ENCODE results near the gene EFNA5.

The EFNA5 gene

GRCh38 chr5:107672211-107673038, 1.7 kb upstream of the EFNA5 start:
- peak; percentile 74 for DNase-seq

GRCh38 chr5:107671742-107672210, 1.0 kb upstream of the EFNA5 start:
- DNase-seq: peak; percentile 12

GRCh38 chr5:107670087-107670931, 428 bp downstream of the EFNA5 start:
- no peak for DNase-seq

- no peak for DNase-seq
Observed at GRCh38 chr5:107669096-107670031, 1.4 kb downstream of the EFNA5 start.

GRCh38 chr5:107668154-107669095, 2.3 kb downstream of the EFNA5 start:
- no peak for DNase-seq

GRCh38 chr5:107666051-107666655, 4.6 kb downstream of the EFNA5 start:
- DNase-seq: no peak

- no peak for DNase-seq
Observed at GRCh38 chr5:107665036-107665570, 5.6 kb downstream of the EFNA5 start.

- DNase-seq: no peak
Observed at GRCh38 chr5:107663697-107664096, 7.0 kb downstream of the EFNA5 start.

GRCh38 chr5:107661650-107662044, 9.1 kb downstream of the EFNA5 start:
- no peak for DNase-seq

GRCh38 chr5:107661038-107661649, 9.6 kb downstream of the EFNA5 start:
- DNase-seq: no peak

- no peak for DNase-seq
Observed at GRCh38 chr5:107658528-107658927, 12.2 kb downstream of the EFNA5 start.

- DNase-seq: no peak
Observed at GRCh38 chr5:107655831-107656230, 14.9 kb downstream of the EFNA5 start.

GRCh38 chr5:107654827-107655226, 15.9 kb downstream of the EFNA5 start:
- no peak for DNase-seq

GRCh38 chr5:107653685-107654084, 17.1 kb downstream of the EFNA5 start:
- DNase-seq: no peak

- no peak for DNase-seq
Observed at GRCh38 chr5:107652839-107653607, 17.7 kb downstream of the EFNA5 start.

- DNase-seq: no peak
Observed at GRCh38 chr5:107652408-107652807, 18.3 kb downstream of the EFNA5 start.

GRCh38 chr5:107651325-107651724, 19.4 kb downstream of the EFNA5 start:
- DNase-seq: no peak

GRCh38 chr5:107646418-107646817, 24.3 kb downstream of the EFNA5 start:
- no peak for DNase-seq

GRCh38 chr5:107640568-107640967, 30.2 kb downstream of the EFNA5 start:
- DNase-seq: peak; percentile 40

GRCh38 chr5:107639990-107640389, 30.7 kb downstream of the EFNA5 start:
- DNase-seq: no peak

Data from NCI-H2107 (cell line).